A549 (cell line): ENCODE results near the gene ARHGAP4. TPM values are rescaled to one million over a fixed set of nuclear protein-coding genes. Genes with fewer than 3 reads are reported as not detected.

Experiments
- ATAC-seq, 2 experiments: fragments of 200-7000 bp in 1 of 2; fragments of >200 bp in 1 of 2; cut with Nextera tagmentation in 1 of 2; cut with Tn5 transposase in 1 of 2; 3 replicates each; pipeline versions ENCODE4 v1.8.0 to v1.9.1; 2018 to 2020; ENCODE audit warnings: mild to moderate bottlenecking in 1 of 2, moderate library complexity in 1 of 2
- CTCF ChIA-PET: fragments of 300-600 bp; sonication (Branson Sonifier 250); formaldehyde crosslinking; extraction: SDS; loops from one replicate; lab custom pipeline; 2021; ENCODE audit warnings: antibody characterized with exemption, inconsistent platforms; lab: Yijun Ruan, JAX
- POLR2A ChIA-PET: fragments of 350-600 bp; formaldehyde crosslinking; extraction: SDS; loops from one replicate; lab custom pipeline; 2021; ENCODE audit warnings: antibody characterized with exemption, inconsistent platforms; lab: Yijun Ruan, JAX
- DNase-seq, 2 experiments: peaks; one replicate each; pipeline versions ENCODE4 v3.0.0 to v3.0.0-alpha.2; 2011 to 2016; ENCODE audit warnings: low read depth in 1 of 2, low spot score in 1 of 2
- FAIRE-seq: peaks from 2 replicates; lab custom pipeline; 2011; peaks lifted over from hg19 to GRCh38; lab: Jason Lieb, UNC
- H3K27ac ChIP-seq, 2 experiments: fragments of >200 bp; sonication (Bioruptor Twin); formaldehyde crosslinking; 3 replicates each; pipeline ENCODE4 v1.5.1; 2016 to 2017
- H3K4me1 ChIP-seq: fragments of >200 bp; sonication (Bioruptor Twin); formaldehyde crosslinking; 3 replicates; pipeline ENCODE4 v1.6.1; 2016
- H3K4me2 ChIP-seq: fragments of >200 bp; sonication (Bioruptor Twin); formaldehyde crosslinking; 3 replicates; pipeline ENCODE4 v1.6.1; 2016
- H3K4me3 ChIP-seq: fragments of >200 bp; sonication (Bioruptor Twin); formaldehyde crosslinking; 3 replicates; pipeline ENCODE4 v1.5.1; 2016
- H3K9me3 ChIP-seq: fragments of >200 bp; sonication (Bioruptor Twin); formaldehyde crosslinking; 3 replicates; pipeline ENCODE4 v1.6.1; 2016
- BHLHE40 ChIP-seq: IDR thresholded peaks from 2 replicates; pipeline ENCODE4 v1.6.1; 2012; ENCODE audit warnings: low read depth, low read length, inconsistent platforms
- CBX2 ChIP-seq: fragments of 200-600 bp; sonication (generic); IDR thresholded peaks from 2 replicates; pipeline ENCODE4 v1.6.1; 2016; ENCODE audit warnings: low read depth, mild to moderate bottlenecking, borderline replicate concordance
- CBX8 ChIP-seq: fragments of 200-600 bp; sonication (generic); IDR thresholded peaks from 2 replicates; pipeline ENCODE4 v1.6.1; 2016
- CEBPB ChIP-seq, 2 experiments: fragments of >200 bp in 1 of 2; sonication (Bioruptor Twin) in 1 of 2; formaldehyde crosslinking in 1 of 2; IDR thresholded peaks; 2 replicates each; pipeline ENCODE4 v1.6.1; 2012 to 2016
- CHD4 ChIP-seq: fragments of 200-600 bp; sonication (generic); IDR thresholded peaks from 2 replicates; pipeline ENCODE4 v1.6.1; 2016; ENCODE audit warnings: antibody characterized with exemption, mild to moderate bottlenecking, borderline replicate concordance
- ESRRA ChIP-seq: fragments of 150-350 bp; IDR thresholded peaks from 2 replicates; pipeline ENCODE4 v1.6.1; 2014; ENCODE audit warnings: mild to moderate bottlenecking, low read length, borderline replicate concordance
- FOSL2 ChIP-seq, 2 experiments: fragments of 450-650 bp in 1 of 2; fragments of >200 bp in 1 of 2; sonication (Bioruptor Twin) in 1 of 2; formaldehyde crosslinking; IDR thresholded peaks; 2 replicates each; pipeline versions ENCODE4 v1.5.0 to v1.6.1; 2016 to 2020; ENCODE audit warnings: mild to moderate bottlenecking in 1 of 2, moderate library complexity in 1 of 2
- HDAC2 ChIP-seq: fragments of 200-600 bp; sonication (generic); IDR thresholded peaks from 2 replicates; pipeline ENCODE4 v1.6.1; 2016
- HOXB13 ChIP-seq: fragments of 250-450 bp; sonication (Bioruptor Pico); IDR thresholded peaks from 2 replicates; pipeline ENCODE4 v1.5.0; 2020; ENCODE audit warnings: low read depth, mild to moderate bottlenecking, moderate library complexity
- HOXB5 ChIP-seq: fragments of 250-450 bp; sonication (Bioruptor Pico); IDR thresholded peaks from 2 replicates; pipeline ENCODE4 v1.5.0; 2020; ENCODE audit warnings: mild to moderate bottlenecking, moderate library complexity
- KDM1A ChIP-seq: fragments of 200-600 bp; sonication (generic); IDR thresholded peaks from 2 replicates; pipeline ENCODE4 v1.6.1; 2016; ENCODE audit warnings: low read depth, mild to moderate bottlenecking
- MAFK ChIP-seq: fragments of 450-650 bp; IDR thresholded peaks from 2 replicates; pipeline ENCODE4 v1.6.1; 2014; ENCODE audit not compliant: partially characterized antibody
- NPAS2 ChIP-seq: fragments of 250-450 bp; sonication (Bioruptor Pico); IDR thresholded peaks from 2 replicates; pipeline ENCODE4 v1.8.0; 2022; ENCODE audit warnings: mild to moderate bottlenecking, moderate library complexity, borderline replicate concordance
- PHF8 ChIP-seq: fragments of 200-600 bp; sonication (generic); IDR thresholded peaks from 2 replicates; pipeline ENCODE4 v1.6.1; 2016; ENCODE audit warnings: low read depth, mild to moderate bottlenecking, antibody characterized with exemption, moderate library complexity, borderline replicate concordance
- POLR2A ChIP-seq: IDR thresholded peaks from 2 replicates; pipeline ENCODE4 v1.6.1; 2012; ENCODE audit warnings: mild to moderate bottlenecking, low read length
- POLR2AphosphoS2 ChIP-seq: conservative IDR thresholded peaks from 2 replicates; pipeline ENCODE4 v1.6.1; 2012; ENCODE audit warnings: low read length, improper control_type of control experiment, inconsistent platforms
- RAD21 ChIP-seq, 2 experiments: fragments of >200 bp in 1 of 2; sonication (Bioruptor Twin) in 1 of 2; formaldehyde crosslinking in 1 of 2; IDR thresholded peaks in 1 of 2; conservative IDR thresholded peaks in 1 of 2; 2 replicates in 1 of 2; 3 replicates in 1 of 2; pipeline ENCODE4 v1.6.1; 2012 to 2018; ENCODE audit warnings: inconsistent platforms in 1 of 2
- RARB ChIP-seq: fragments of 250-450 bp; sonication (Bioruptor Pico); IDR thresholded peaks from 2 replicates; pipeline ENCODE4 v1.8.0; 2021; ENCODE audit warnings: mild to moderate bottlenecking, moderate library complexity
- RNF2 ChIP-seq: fragments of 200-600 bp; sonication (generic); IDR thresholded peaks from 2 replicates; pipeline ENCODE4 v1.6.1; 2016; ENCODE audit warnings: low read depth, mild to moderate bottlenecking, antibody characterized with exemption, moderate library complexity, borderline replicate concordance
- SMC3 ChIP-seq: fragments of >200 bp; sonication (Bioruptor Twin); formaldehyde crosslinking; IDR thresholded peaks from 3 replicates; pipeline ENCODE4 v1.6.1; 2018; ENCODE audit warnings: inconsistent platforms
- SREBF2 ChIP-seq: fragments of 450-650 bp; IDR thresholded peaks from 2 replicates; pipeline ENCODE4 v1.6.1; 2014; ENCODE audit warnings: mild to moderate bottlenecking, moderate library complexity
- TP53 ChIP-seq: fragments of 250-450 bp; sonication (Bioruptor Pico); IDR thresholded peaks from 2 replicates; pipeline ENCODE4 v1.5.0; 2021; ENCODE audit warnings: mild to moderate bottlenecking, moderate library complexity
- ZNF302 ChIP-seq: fragments of 250-450 bp; sonication (Bioruptor Pico); IDR thresholded peaks from 2 replicates; pipeline ENCODE4 v1.9.0; 2021; ENCODE audit warnings: inconsistent platforms, mild to moderate bottlenecking, moderate library complexity
- ZSCAN20 ChIP-seq: fragments of 250-450 bp; sonication (Bioruptor Pico); IDR thresholded peaks from 2 replicates; pipeline ENCODE4 v1.8.0; 2022; ENCODE audit warnings: mild to moderate bottlenecking, moderate library complexity
- WGBS: methylation state at CpG from one replicate; pipeline ENCODE4 v1.1.6; 2017; ENCODE audit errors: missing lambda C conversion rate; 5-methylcytosine and 5-hydroxymethylcytosine counted together
- polyA plus RNA-seq, 4 experiments: library from polyadenylated mRNA; depleted of rRNA in 3 of 4; stranded (reverse); fragments of >200 nt; fragmentation: RNase III in 1 of 4; extraction: RNeasy Plus Mini Kit Qiagen cat#74134 plus additional on column Dnase treatment in 1 of 4; gene quantifications; 2 replicates in 3 of 4; 3 replicates in 1 of 4; pipeline ENCODE4 v1.2.3, GENCODE V29; 2011 to 2017
- TF ChIP-seq, protein P1 (sequence below): fragments of >200 bp; sonication (Bioruptor Twin); formaldehyde crosslinking; IDR thresholded peaks from 3 replicates; pipeline ENCODE4 v1.6.1; 2016
- TF ChIP-seq, protein P2 (sequence below): fragments of 250-450 bp; sonication (Bioruptor Pico); IDR thresholded peaks from 2 replicates; pipeline ENCODE4 v1.5.0; 2020; ENCODE audit warnings: low read depth, mild to moderate bottlenecking, moderate library complexity
- TF ChIP-seq, protein P3 (sequence below): fragments of >200 bp; sonication (Bioruptor Twin); formaldehyde crosslinking; IDR thresholded peaks from 3 replicates; pipeline ENCODE4 v1.5.1; 2016
- TF ChIP-seq, protein P4 (sequence below): fragments of 450-650 bp; IDR thresholded peaks from 2 replicates; pipeline ENCODE4 v1.6.1; 2014; ENCODE audit warnings: antibody characterized with exemption

The ARHGAP4 gene
- polyA plus RNA-seq, 2 of the 4 experiments (the other 2 are of a cell fraction): 0.78 to 0.98 TPM

DNA sequence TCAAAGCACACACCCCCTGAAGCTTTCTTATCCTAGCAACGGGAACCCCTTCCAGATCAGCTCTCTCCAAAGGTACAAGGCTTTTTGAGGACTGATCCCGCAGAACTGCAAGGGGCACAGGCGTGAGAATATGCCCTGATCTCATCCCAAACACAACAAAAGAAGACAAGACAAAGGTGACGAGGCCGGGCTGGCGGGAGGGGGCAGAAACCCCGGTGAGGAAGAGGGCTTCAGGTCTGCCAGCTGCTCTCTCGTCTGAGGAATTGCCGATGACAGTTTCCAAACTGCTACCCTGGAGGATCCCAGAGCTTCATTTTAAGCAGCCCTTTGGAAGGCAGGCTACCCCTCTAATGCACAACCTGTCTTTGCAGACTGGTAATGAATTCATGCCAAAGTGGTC is 42.2 kb upstream of the ARHGAP4 start:
- CTCF ChIA-PET: interaction anchor here (4.4 to 4.5 kb wide), 2 partner anchors 15 to 20 kb away, joined by 33 to 36 read pairs; no protein-coding TSS in a partner anchor
- TF ChIP-seq HOXB13 (CRISPR knock-in tag): no peak
- TF ChIP-seq KDM1A: no peak
- TF ChIP-seq HDAC2: no peak
- no peak for TF ChIP-seq RAD21 (conservative IDR thresholded peaks at IDR 0.05 in 1 of 2, IDR thresholded peaks at IDR 0.05 in 1 of 2)
- no peak for TF ChIP-seq BHLHE40
- TF ChIP-seq MAFK: no peak
- no peak for TF ChIP-seq POLR2A
- TF ChIP-seq FOSL2 (IDR thresholded peaks at IDR 0.05): no peak
- no peak for TF ChIP-seq FOSL2 (CRISPR knock-in tag; IDR thresholded peaks at IDR 0.05)
- no peak for TF ChIP-seq ESRRA
- TF ChIP-seq RARB (CRISPR knock-in tag): no peak
- TF ChIP-seq RNF2: no peak
- no peak for TF ChIP-seq CHD4
- TF ChIP-seq SMC3: no peak
- TF ChIP-seq, protein P1, sequence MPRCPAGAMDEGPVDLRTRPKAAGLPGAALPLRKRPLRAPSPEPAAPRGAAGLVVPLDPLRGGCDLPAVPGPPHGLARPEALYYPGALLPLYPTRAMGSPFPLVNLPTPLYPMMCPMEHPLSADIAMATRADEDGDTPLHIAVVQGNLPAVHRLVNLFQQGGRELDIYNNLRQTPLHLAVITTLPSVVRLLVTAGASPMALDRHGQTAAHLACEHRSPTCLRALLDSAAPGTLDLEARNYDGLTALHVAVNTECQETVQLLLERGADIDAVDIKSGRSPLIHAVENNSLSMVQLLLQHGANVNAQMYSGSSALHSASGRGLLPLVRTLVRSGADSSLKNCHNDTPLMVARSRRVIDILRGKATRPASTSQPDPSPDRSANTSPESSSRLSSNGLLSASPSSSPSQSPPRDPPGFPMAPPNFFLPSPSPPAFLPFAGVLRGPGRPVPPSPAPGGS: no peak
- TF ChIP-seq, protein P2, sequence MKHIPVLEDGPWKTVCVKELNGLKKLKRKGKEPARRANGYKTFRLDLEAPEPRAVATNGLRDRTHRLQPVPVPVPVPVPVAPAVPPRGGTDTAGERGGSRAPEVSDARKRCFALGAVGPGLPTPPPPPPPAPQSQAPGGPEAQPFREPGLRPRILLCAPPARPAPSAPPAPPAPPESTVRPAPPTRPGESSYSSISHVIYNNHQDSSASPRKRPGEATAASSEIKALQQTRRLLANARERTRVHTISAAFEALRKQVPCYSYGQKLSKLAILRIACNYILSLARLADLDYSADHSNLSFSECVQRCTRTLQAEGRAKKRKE (CRISPR knock-in tag): no peak
- no peak for TF ChIP-seq CBX8
- TF ChIP-seq, all 56 proteins: peak for 0
- Histone ChIP-seq H3K4me3 (no peak overlapping the region), H3K4me2 (peak overlapping the region; percentile 99; the same call in 2 of the 3 replicates), H3K9me3 (no peaks in the 10 kb centered on the region), H3K27ac (no peak overlapping the region), H3K4me1 (peaks cover 18% of the 10 kb centered on the region)
- ATAC-seq: no peak
- POLR2A ChIA-PET: no interaction called here
- WGBS: 95% methylated on average over 7 of the region's 9 CpGs
- DNase-seq: no peak
- FAIRE-seq: no peak

DNA sequence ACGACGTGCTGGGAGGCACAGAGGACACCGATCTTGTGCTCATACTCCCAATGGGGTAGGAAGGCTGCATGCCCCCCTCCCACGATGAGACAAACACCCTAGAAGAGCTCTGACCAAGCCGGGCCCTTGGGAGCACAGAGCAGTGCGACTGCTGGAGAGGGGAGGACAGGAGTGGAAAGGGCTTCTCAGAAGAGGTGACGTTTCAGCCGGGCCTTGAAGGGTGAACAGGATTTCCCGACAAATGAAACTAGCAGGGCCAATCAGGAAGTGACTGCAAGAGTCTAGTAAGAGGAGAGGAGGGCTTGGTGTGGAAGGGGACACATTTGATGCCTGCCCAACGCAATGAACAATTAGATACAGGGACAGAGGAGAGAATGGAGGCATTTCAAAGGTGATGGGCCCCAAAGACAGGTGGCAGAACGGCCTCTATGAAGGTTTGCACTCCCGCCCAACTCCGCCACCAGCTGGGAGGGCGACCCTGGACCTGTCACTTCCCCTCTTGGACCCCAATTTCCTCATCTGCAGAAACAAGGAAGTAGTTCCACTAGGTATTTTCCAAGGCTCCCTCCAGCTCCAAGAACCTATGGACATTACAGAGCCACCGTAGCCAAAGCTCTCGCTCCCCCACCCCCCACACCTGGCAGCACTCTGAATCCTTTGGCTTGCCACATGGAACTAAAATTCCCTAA is 41.6 kb upstream of the ARHGAP4 start:
- ChIA-PET POLR2A (interaction anchor here (1.5 kb wide), 1 partner anchor 40 kb away, joined by 4 read pairs; no protein-coding TSS in a partner anchor), CTCF (interaction anchor here (0.9 to 4.5 kb wide), 5 partner anchors 15 to 203 kb away, joined by 3 to 36 read pairs (median 4); partner anchors contain the start of gene PLXNB3)
- H3K4me3 ChIP-seq: no peak overlapping the region
- H3K9me3 ChIP-seq: no peaks in the 10 kb centered on the region
- H3K27ac ChIP-seq: no peak overlapping the region
- 0 out of 3 replicates have a peak overlapping the region, but pooled peaks have one; percentile 99 for H3K4me2 ChIP-seq
- ATAC-seq: no peak
- no peak for FAIRE-seq
- 89% methylated on average over 12 of the region's 16 CpGs for WGBS
- TF ChIP-seq CBX2 (no peak), SMC3 (no peak), NPAS2 (CRISPR knock-in tag) (no peak), ZSCAN20 (CRISPR knock-in tag) (no peak)
- TF ChIP-seq, all 56 proteins: peak for 0
- no peak for DNase-seq
- H3K4me1 ChIP-seq: peaks cover 18% of the 10 kb centered on the region

DNA sequence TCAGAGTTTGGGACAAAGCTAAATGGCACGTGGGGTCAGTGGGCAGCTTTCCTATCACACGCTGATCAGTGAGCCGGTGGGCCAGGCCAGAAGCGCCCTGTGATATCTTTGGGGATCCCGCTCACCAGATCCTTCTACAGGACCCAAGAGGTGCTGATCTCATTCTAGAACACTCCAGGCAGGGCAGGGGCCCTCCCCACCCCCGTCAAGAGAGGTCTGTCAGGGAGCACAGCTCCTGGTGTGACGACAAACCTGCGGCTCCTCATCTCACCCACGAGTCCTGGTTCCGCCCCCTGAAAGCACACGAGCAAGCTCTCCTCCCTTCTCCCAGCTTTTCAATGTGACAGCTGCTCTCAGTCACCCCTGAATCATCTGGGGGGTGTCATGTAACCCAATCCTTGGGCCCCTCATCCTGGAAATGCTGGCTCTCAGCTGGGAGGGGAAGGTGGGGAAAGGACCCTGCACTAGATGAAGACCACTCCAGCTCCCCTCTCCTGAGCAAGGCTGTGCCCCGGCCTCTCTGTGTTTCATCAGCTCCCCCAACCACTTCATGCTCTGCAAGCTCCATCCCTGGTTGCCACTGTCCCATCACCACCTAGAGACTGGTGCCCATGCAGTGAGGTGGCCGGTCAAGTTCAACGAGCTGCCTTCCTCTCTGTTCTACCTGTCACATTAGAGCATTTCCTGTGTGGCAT is 40.9 kb upstream of the ARHGAP4 start:
- ChIA-PET CTCF (interaction anchor here (0.9 to 4.5 kb wide), 7 partner anchors 14 to 358 kb away, joined by 3 to 36 read pairs (median 4); partner anchors contain the start of gene PLXNB3), POLR2A (interaction anchor here (1.5 kb wide), 1 partner anchor 39 kb away, joined by 4 read pairs; no protein-coding TSS in a partner anchor)
- ATAC-seq (no peak), FAIRE-seq (peak; percentile 13), DNase-seq (no peak)
- Histone ChIP-seq H3K4me1 (peaks cover 18% of the 10 kb centered on the region), H3K27ac (0 out of 6 replicates have a peak overlapping the region, but pooled peaks of 1 of the 2 experiments have one; percentile 10), H3K4me3 (no peak overlapping the region), H3K9me3 (no peaks in the 10 kb centered on the region), H3K4me2 (no peak overlapping the region)
- WGBS: 91% methylated on average over 12 of the region's 14 CpGs
- no peak for TF ChIP-seq TP53 (CRISPR knock-in tag)
- no peak for TF ChIP-seq NPAS2 (CRISPR knock-in tag)
- TF ChIP-seq ZSCAN20 (CRISPR knock-in tag): no peak
- TF ChIP-seq HDAC2: no peak
- no peak for TF ChIP-seq PHF8
- no peak for TF ChIP-seq SREBF2
- TF ChIP-seq CEBPB (IDR thresholded peaks at IDR 0.05): no peak
- no peak for TF ChIP-seq HOXB5 (CRISPR knock-in tag)
- TF ChIP-seq, protein P3, sequence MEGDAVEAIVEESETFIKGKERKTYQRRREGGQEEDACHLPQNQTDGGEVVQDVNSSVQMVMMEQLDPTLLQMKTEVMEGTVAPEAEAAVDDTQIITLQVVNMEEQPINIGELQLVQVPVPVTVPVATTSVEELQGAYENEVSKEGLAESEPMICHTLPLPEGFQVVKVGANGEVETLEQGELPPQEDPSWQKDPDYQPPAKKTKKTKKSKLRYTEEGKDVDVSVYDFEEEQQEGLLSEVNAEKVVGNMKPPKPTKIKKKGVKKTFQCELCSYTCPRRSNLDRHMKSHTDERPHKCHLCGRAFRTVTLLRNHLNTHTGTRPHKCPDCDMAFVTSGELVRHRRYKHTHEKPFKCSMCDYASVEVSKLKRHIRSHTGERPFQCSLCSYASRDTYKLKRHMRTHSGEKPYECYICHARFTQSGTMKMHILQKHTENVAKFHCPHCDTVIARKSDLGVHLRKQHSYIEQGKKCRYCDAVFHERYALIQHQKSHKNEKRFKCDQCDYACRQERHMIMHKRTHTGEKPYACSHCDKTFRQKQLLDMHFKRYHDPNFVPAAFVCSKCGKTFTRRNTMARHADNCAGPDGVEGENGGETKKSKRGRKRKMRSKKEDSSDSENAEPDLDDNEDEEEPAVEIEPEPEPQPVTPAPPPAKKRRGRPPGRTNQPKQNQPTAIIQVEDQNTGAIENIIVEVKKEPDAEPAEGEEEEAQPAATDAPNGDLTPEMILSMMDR: no peak
- TF ChIP-seq POLR2AphosphoS2: no peak
- TF ChIP-seq CHD4: no peak
- no peak for TF ChIP-seq ZNF302
- TF ChIP-seq, protein P4, sequence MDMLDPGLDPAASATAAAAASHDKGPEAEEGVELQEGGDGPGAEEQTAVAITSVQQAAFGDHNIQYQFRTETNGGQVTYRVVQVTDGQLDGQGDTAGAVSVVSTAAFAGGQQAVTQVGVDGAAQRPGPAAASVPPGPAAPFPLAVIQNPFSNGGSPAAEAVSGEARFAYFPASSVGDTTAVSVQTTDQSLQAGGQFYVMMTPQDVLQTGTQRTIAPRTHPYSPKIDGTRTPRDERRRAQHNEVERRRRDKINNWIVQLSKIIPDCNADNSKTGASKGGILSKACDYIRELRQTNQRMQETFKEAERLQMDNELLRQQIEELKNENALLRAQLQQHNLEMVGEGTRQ: no peak
